Hematopoietic multipotent progenitor cell treated with erythropoietin and hydrocortisone succinate and interleukin-3 and kit ligand, for 6 days (in vitro differentiated cells): Measurements from ENCODE around the gene STXBP5.
A peak's percentile ranks its signal among the peaks of the same experiment; 100 is the strongest.

Experiments
- DNase-seq: peaks from one replicate; pipeline ENCODE4 v3.0.0-alpha.2; 2015

Gene STXBP5

DNA sequence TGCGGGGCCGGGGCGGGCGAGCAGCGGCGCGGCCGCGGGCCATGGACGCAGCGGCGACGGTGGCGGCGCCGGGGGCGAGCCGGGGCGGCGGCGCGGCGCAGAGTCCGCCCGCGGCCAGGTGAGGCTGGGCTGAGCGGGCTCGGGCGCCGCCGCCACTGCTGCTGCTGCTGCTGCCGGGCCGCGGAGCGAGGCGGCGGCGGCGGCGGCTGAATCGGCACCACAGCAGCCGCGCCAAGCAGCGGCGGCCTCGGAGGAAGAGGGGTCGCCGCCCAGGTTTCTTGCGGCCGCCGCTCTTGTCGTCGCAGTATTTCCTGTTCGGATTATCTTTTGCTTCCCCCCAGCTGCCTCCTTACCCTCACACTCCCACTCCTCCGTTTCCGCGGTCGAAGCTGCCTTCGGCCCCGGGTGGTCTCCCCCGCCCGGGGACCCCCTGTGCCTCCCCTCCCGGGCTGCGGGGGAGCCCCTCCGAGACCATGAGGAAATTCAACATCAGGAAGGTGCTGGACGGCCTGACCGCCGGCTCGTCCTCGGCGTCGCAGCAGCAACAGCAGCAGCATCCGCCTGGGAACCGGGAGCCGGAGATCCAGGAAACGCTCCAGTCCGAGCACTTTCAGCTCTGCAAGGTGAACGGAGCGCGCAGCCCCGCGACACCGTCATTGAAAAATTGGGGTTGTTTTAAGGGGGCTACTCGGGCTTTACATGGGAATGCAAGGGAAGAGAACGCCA lies at the start of gene STXBP5:
STXBP5 (plus strand) TSS at position 358 of the 726 bp plus-strand sequence; CDS start at position 474, 116 bp downstream.
- peak; percentile 62 for DNase-seq

- no peak for DNase-seq
These were observed 49.8 kb upstream of the STXBP5 start for GRCh38 chr6:147154454-147154853.

DNA sequence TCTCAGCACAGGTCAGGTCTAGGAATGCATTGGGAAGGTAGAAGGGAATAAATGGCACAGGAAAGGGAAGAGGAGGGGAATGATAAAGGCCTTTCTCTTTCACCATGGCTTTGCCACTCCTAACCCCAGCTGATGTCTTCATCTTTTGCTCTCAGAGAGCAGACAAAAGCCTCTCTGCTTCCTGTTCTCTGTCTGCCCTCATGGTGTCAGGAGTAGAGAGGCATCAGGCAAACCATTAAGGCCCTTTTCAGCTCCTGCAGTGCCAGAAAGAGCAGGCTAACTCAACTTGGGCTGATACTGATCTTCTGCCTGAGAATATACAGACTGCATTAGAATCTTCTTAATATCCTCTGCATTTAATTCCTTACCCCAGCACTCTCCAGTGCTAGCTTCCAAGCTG lies 48.0 kb upstream of the STXBP5 start:
- peak; percentile 31 for DNase-seq

- no peak for DNase-seq
These were observed 47.3 kb upstream of the STXBP5 start for GRCh38 chr6:147156799-147157382.

GRCh38 chr6:147157930-147158329 lies 46.3 kb upstream of the STXBP5 start:
- peak; percentile 32 for DNase-seq

- peak; percentile 71 for DNase-seq
These were observed 45.3 kb upstream of the STXBP5 start for GRCh38 chr6:147158881-147159280.

DNA sequence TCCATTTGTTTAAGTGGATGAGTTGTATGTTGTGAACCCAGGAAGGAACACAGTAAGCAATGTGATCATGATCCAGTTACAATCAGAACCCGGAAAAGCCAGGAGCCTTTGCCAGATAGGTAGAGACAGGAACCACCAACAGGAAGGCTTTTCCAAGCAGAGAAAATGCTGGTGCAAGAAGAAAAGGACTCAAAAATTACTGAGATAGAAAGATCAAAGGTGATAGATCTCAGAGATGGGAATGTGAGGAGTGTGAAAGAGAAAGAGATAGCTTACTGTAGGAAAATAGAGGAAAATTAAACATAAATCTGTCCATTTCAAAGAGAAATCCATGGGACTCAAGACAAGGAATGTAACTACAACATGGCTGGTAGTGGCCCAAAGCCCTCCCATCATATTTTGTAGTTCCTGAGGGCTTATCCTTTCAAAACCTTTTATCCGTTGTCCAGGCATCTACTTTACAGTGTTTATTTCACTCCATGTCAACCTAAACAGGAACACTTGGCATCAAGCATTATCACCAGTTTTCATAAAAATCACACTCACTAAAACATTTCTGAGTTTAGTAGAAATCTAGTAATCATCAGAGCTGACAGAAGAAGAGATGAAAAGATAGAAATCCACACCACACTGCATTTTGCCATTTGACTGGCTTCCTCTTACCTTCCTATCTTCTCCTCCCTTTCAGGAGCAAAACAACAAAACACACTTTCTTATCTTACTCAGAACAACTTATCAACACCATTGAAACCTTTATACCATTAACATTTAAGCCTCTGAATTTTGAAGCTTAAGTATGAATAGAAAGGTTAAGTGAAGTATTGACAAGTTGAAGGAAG lies 44.5 kb upstream of the STXBP5 start:
- DNase-seq: peak; percentile 51

DNA sequence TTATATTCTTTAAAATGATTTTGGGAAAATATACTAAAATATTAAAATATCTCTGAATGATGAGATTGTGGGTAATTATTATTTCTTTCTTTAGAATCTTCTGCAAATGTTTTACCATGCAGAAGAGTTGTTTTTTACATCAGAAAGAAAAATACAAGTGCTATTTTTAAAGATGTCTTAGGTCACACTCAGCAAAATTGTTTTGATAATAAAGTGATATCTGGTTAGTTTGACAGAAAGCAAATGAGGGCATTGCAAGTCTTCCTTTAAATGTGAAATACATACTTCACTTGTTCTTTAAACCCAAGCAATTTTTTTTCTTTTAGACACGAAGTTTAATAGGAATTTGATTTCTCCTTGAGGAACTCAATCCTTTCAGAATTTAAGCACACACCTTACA lies 43.6 kb upstream of the STXBP5 start:
- DNase-seq: no peak

DNA sequence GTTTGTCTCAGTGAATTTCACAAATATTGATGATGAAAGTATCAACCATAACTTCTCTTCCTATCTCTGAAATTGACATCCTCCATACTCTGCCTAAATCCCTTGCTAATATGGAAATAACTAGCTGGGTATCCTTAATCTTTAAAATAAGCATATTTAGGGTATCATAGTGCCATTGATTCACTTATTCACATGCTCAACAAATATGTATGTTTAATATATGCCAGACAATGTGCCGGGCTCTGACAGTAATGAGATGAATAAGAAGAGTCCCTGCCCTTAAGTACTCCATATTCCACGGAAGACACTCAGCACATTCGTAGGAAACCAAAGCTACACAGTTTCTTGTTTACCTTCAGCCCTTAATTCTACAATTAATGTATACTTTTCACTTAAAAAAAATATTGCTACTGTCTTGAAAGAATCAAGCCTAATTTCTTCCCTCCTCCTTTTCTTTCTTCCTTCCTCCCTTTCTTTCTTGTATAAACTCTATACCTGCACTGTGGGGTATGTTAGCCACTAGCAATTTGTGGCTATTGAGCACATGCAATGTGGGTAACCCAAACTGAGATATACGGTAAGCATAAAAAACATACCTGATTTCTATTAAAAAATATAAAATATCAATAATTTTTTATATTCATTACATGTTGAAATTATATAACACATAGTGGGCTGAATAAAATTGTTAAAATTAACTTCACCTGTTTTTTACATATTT lies 42.8 kb upstream of the STXBP5 start:
- DNase-seq: no peak

GRCh38 chr6:147161974-147162495 lies 42.2 kb upstream of the STXBP5 start:
- DNase-seq: peak; percentile 93

DNA sequence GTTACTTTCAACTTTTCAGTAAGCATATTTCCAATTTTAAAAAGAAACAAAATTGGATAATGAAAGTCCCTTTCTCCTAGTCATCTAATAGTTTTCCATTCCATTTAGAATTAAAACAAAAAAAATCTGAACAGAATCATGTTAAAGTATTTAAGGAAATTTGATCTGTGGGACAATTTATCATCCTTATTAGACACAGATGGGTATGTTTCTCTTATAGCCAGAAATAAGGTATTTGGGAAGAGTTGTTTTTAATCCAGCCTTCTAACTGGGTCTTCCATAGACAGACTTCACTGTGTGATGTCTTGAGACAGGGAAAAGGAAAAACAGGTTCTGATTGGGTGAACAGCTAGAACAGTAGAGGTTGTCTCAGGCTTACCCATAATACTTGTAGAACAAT lies 39.5 kb upstream of the STXBP5 start:
- DNase-seq: no peak

DNA sequence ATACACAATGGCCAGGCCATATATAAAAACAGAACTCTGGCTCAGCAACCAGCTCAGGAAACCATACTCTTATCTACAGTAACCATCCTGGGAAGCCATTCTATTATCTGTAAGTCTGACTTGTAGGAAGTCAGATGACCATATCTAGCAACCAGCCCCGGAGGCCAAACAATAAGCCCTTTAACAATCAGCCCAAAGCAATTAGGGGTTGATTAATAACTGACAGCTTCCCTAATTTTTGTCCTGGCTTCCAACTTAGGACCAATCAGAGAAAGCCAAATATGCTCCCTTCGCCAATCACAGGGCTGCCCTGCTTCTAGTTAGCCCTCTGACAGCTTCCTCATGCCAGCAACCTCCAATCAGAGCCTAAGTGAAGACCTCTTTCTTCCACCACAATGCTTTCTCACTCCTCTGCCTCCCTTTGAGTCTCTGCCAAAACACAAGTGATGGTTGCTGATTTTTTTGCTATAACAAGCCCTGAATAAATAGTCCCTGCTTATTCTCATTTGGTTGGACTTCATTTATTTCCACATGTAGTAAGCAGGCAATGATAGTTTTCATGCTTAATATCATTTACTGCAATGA lies 37.8 kb upstream of the STXBP5 start:
- peak; percentile 95 for DNase-seq

- no peak for DNase-seq
These were observed 37.2 kb upstream of the STXBP5 start for GRCh38 chr6:147166992-147167391.

GRCh38 chr6:147167576-147168461 lies 36.4 kb upstream of the STXBP5 start:
- DNase-seq: no peak

- DNase-seq: no peak
These were observed 34.7 kb upstream of the STXBP5 start for GRCh38 chr6:147169529-147169928.

DNA sequence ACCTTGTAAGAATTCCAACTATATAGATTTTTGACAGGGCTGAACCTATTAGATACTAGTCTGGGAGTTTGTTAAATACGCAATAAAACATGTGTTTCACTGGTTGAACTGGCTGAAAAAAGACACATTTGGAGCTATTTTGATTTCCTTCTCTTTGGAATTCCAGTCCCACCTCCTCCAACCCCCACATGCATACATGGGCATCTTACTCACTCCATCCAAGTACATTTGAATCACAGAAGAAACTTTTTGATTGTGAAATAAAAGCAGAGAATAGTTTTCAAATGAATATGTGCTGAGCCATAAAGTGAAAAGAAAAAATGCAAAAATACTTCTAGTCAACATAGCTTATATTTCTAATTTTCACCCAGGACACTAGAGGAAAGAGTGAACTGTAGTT lies 33.9 kb upstream of the STXBP5 start:
- no peak for DNase-seq

- no peak for DNase-seq
These were observed 31.1 kb upstream of the STXBP5 start for GRCh38 chr6:147173140-147173539.

DNA sequence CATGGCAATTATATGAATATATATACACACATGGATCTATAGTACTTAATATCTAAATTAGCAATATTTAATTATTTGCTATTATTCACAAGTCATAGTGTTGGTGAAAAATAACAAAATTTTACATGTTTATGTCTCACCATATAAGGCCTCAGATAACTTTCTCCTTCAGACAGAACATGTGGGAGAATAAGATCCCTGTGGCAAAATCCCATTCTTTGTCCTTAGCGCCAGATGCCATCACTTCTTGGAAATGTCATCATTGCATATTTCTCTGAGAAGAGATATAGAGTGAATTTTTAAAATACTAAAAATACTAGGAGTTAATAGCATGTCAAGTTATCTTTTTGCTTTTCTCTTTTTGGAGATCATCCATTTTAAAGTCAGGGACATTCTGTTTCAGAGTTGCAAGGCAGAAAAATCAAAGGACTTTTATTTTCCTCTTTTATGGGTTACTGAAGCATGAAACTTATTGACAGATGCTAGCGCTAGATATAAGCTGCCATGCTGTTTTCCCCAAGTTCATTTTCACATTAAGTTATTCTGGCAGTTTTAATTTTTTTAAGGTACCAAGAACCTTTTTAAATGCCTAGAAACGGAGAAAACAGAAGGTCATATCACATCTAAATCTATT lies 30.4 kb upstream of the STXBP5 start:
- no peak for DNase-seq

DNA sequence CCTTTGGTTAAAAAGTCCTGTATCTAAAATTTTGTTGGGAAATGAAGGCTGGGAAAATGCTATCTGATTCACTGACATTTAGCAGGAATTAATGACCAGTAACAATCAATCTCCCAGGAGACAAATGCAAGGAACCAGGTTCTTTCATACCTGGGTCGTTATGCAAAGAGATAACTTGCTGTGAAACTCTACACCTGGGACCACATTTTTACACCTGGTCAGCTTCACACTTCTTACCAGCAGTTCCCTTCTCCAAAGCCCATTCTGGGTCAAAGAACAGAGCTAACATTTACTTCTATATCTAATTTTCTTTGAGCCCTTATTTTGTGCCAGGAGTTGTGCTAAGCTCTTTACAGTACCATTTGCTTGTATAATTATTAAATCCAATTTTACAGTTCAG lies 27.4 kb upstream of the STXBP5 start:
- DNase-seq: no peak

DNA sequence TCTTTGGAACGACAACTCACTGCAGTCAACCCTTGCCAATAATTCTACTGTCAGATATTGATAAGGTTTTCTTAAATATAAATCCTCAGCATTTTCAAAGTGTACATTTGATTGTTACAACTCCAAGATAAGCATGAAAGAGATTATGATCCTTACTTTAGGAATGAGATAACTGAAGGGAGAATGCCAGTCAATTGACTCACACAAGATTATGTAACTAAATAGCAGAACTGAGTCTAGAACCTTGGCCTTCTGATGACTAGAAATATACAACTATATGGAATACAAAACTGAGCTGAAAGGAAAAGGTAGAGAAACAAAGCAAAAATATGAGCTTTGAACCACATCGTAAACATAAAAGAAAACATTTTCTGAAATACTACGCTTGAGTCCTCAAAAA lies 26.9 kb upstream of the STXBP5 start:
- DNase-seq: no peak

- DNase-seq: no peak
These were observed 25.9 kb upstream of the STXBP5 start for GRCh38 chr6:147178355-147178754.
